Gastrocnemius medialis (tissue), 4 donors: ENCODE measurements around the gene TXNL4A. TPM values are rescaled to one million over a fixed set of nuclear protein-coding genes. Genes with fewer than 3 reads are reported as not detected.

ENCODE experiments used
- ATAC-seq, 2 donors: fragments of 150-250 bp; one replicate each; pipeline ENCODE4 v1.9.1; 2016
- DNase-seq, 2 donors: peaks; one replicate each; pipeline ENCODE4 v3.0.0-alpha.2; 2019
- H3K27ac ChIP-seq, 4 donors: fragments of 200-600 bp; sonication (generic); 1 replicate in 1 of 4; 2 replicates in 3 of 4; pipeline ENCODE4 v1.5.1; 2016 to 2018; ENCODE audit warnings: mild to moderate bottlenecking in 2 of 4, moderate library complexity in 1 of 4
- H3K27me3 ChIP-seq, 3 donors: fragments of 200-600 bp; sonication (generic) in 2 of 3; 1 replicate in 1 of 3; 2 replicates in 2 of 3; pipeline versions ENCODE4 v1.5.1 to v1.6.0; 2016 to 2019; ENCODE audit warnings: mild to moderate bottlenecking in 1 of 3, moderate library complexity in 1 of 3
- H3K36me3 ChIP-seq, 2 donors: fragments of 200-600 bp; sonication (generic) in 1 of 2; one replicate each; pipeline ENCODE4 v1.5.1; 2017 to 2018
- H3K4me1 ChIP-seq, 2 donors: fragments of 200-600 bp; sonication (generic) in 1 of 2; one replicate each; pipeline ENCODE4 v1.5.1; 2016 to 2017; ENCODE audit warnings: mild to moderate bottlenecking in 2 of 2
- H3K4me3 ChIP-seq, 4 donors: fragments of 200-600 bp; sonication (generic) in 3 of 4; 1 replicate in 1 of 4; 2 replicates in 3 of 4; pipeline ENCODE4 v1.5.1; 2016 to 2019; ENCODE audit warnings: mild to moderate bottlenecking in 2 of 4
- H3K9me3 ChIP-seq, 3 donors: fragments of 200-600 bp; sonication (generic) in 2 of 3; 1 replicate in 1 of 3; 2 replicates in 2 of 3; pipeline ENCODE4 v1.5.1; 2016 to 2019
- CTCF ChIP-seq, 5 experiments: fragments of 450-650 bp in 3 of 5; fragments of 200-600 bp in 2 of 5; sonication (generic) in 2 of 5; IDR thresholded peaks in 4 of 5; conservative IDR thresholded peaks in 1 of 5; 1 replicate in 4 of 5; 2 replicates in 1 of 5; pipeline ENCODE4 v1.5.1; 2016 to 2019; ENCODE audit warnings: antibody characterized with exemption in 5 of 5, mild to moderate bottlenecking in 3 of 5, moderate library complexity in 3 of 5
- POLR2A ChIP-seq, 2 donors: fragments of 450-650 bp; IDR thresholded peaks; one replicate each; pipeline ENCODE4 v1.6.1; 2017; ENCODE audit warnings: antibody characterized with exemption in 2 of 2, mild to moderate bottlenecking in 2 of 2, moderate library complexity in 2 of 2
- in situ Hi-C, 4 donors: fragments of 200-750 bp; cut with MboI; loops; one replicate each; pipeline versions ENCODE4 v1.15.0 to v1.8.0; 2017; ENCODE audit warnings: low sequenced_read_pairs in 4 of 4
- intact Hi-C: fragments of 100-400 bp; cut with DNase I; formaldehyde crosslinking; loops from one replicate; pipeline ENCODE4 v1.15.1; 2023; ENCODE audit warnings: low total_unique reads
- total RNA-seq, 4 donors: library from RNA; depleted of rRNA; stranded (reverse); fragments of >200 nt; gene quantifications; one replicate each; pipeline versions ENCODE4 v1.1.0 to v1.2.3, GENCODE V29; 2016

Gene TXNL4A
- total RNA-seq, 4 donors from 2014 or later: 39.9 to 105 (median 66.4) TPM

GRCh38 chr18:79926715-79927606 is 61.4 kb downstream of the TXNL4A start:
- peaks cover 0 to 11% (median 0%) of the 10 kb centered on the region in 3 donors for H3K9me3 ChIP-seq
- DNase-seq (peak in 1 of 2 donors; percentile 6), ATAC-seq (no peak)
- in situ Hi-C loops (no loop called here), intact Hi-C loops (loop anchor here (10.0 kb wide), 1 partner anchor 202 kb away; no protein-coding TSS in a partner anchor)
- no peak overlapping the region for H3K4me3 ChIP-seq
- H3K4me1 ChIP-seq: peaks cover 37 to 49% of the 10 kb centered on the region in 2 donors
- no peaks in the 10 kb centered on the region for H3K27me3 ChIP-seq
- H3K27ac ChIP-seq: peak overlapping the region in 2 of 4 donors; percentile 86 to 92
- TF ChIP-seq CTCF (IDR thresholded peaks at IDR 0.05 in 4 of 5, conservative IDR thresholded peaks at IDR 0.05 in 1 of 5) (no peak), POLR2A (IDR thresholded peaks at IDR 0.05) (no peak)
- H3K36me3 ChIP-seq: peaks cover 0 to 22% of the 10 kb centered on the region in 2 donors

GRCh38 chr18:79926306-79926705 is 62.1 kb downstream of the TXNL4A start:
- intact Hi-C loops (loop anchor here (10.0 kb wide), 1 partner anchor 202 kb away; no protein-coding TSS in a partner anchor), in situ Hi-C loops (no loop called here)
- H3K9me3 ChIP-seq: peaks cover 0 to 11% (median 0%) of the 10 kb centered on the region in 3 donors
- H3K27me3 ChIP-seq: no peaks in the 10 kb centered on the region
- peak overlapping the region; percentile 84 to 92 (median 86) for H3K27ac ChIP-seq
- H3K4me1 ChIP-seq: peaks cover 37 to 49% of the 10 kb centered on the region in 2 donors
- H3K4me3 ChIP-seq: no peak overlapping the region
- TF ChIP-seq CTCF (IDR thresholded peaks at IDR 0.05 in 4 of 5, conservative IDR thresholded peaks at IDR 0.05 in 1 of 5) (no peak), POLR2A (IDR thresholded peaks at IDR 0.05) (no peak)
- DNase-seq: peak in 1 of 2 donors; percentile 6
- H3K36me3 ChIP-seq: peaks cover 0 to 22% of the 10 kb centered on the region in 2 donors
- ATAC-seq: no peak

GRCh38 chr18:79924814-79925731 is 63.3 kb downstream of the TXNL4A start:
- H3K36me3 ChIP-seq: peaks cover 0 to 21% of the 10 kb centered on the region in 2 donors
- intact Hi-C loops: loop anchor here (1.0 to 10.0 kb wide), 2 partner anchors 23 to 200 kb away; no protein-coding TSS in a partner anchor

More at GRCh38 chr18:79924814-79925731, 63.3 kb downstream of the TXNL4A start:
- in situ Hi-C loops: no loop called here
- Histone ChIP-seq H3K9me3 (peaks cover 0 to 7% (median 0%) of the 10 kb centered on the region in 3 donors), H3K4me3 (peak overlapping the region in 2 of 4 donors; percentile 33 to 37), H3K27me3 (no peaks in the 10 kb centered on the region), H3K4me1 (peaks cover 37 to 49% of the 10 kb centered on the region in 2 donors), H3K27ac (peak overlapping the region; percentile 84 to 92 (median 86))
- TF ChIP-seq CTCF (IDR thresholded peaks at IDR 0.05 in 4 of 5, conservative IDR thresholded peaks at IDR 0.05 in 1 of 5): peak; percentile 12 to 36 (median 27)
- TF ChIP-seq POLR2A (IDR thresholded peaks at IDR 0.05): peak in 1 of 2 donors; percentile 23
- DNase-seq (peak; percentile 80 to 87), ATAC-seq (peak; percentile 87 to 91)
